ENCODE results near the gene FGGY. TPM values are rescaled to one million over a fixed set of nuclear protein-coding genes. Genes with fewer than 3 reads are reported as not detected.
A peak's percentile ranks its signal among the peaks of the same experiment; 100 is the strongest.

The FGGY gene
- total RNA-seq, 1 experiment from 2014 or later: 14.6 TPM

DNA sequence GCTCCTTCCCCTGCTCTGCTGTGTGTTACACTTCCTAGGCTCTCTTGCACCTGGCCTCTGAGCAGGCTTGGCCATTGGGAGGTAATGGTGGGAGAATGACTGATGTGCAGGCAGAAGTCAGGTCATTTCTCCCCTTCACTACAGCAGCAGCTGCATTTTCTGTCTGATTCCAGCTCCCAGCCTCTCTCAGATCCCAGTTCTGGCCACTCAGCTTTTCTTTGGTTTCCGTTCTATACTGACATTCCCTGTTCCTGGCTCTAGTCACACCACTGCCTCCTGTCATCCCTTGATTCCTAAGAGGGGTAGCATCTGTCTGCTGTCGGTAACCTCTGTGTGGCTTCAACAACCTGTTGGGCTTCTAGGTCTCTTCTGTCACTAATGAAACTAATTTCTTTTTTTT lies 390.2 kb downstream of the FGGY start:
- no peak overlapping the region for H2BK5ac ChIP-seq (ENCODE audit: insufficient read length, low read length)
- H2AK5ac ChIP-seq (ENCODE audit: insufficient read length, low read length): no peak overlapping the region
- no peak overlapping the region for H4K8ac ChIP-seq (replicated peaks; ENCODE audit: insufficient read length, low read depth, low read length)
- H3K9me3 ChIP-seq (ENCODE audit: control insufficient read depth, low read depth, low read length): no peaks in the 10 kb centered on the region
- H3K9me3 Mint-ChIP-seq: no peaks in the 10 kb centered on the region
- no peak overlapping the region for H2BK12ac ChIP-seq (ENCODE audit: insufficient read length, low read depth, low read length)
- no peak overlapping the region for H3K14ac ChIP-seq (ENCODE audit: insufficient read depth, low read length)
- no peaks in the 10 kb centered on the region for H3K27me3 ChIP-seq (ENCODE audit: insufficient read depth, low read length)
- H3K4ac ChIP-seq (ENCODE audit: low read depth, low read length): no peak overlapping the region
- H4K20me1 ChIP-seq (ENCODE audit: control insufficient read depth, insufficient read depth, insufficient read length): no peaks in the 10 kb centered on the region
- H3K27ac Mint-ChIP-seq: no peak overlapping the region; a peak in 1 of 7 replicates
- no peak overlapping the region for H2BK120ac ChIP-seq (ENCODE audit: low read depth, low read length, poor library complexity, severe bottlenecking)
- H3K9ac ChIP-seq (ENCODE audit: extremely low read depth, insufficient read length, low read length): no peak overlapping the region
- no peak overlapping the region for H2AFZ ChIP-seq (ENCODE audit: low read length)
- no peaks in the 10 kb centered on the region for H3K27me3 Mint-ChIP-seq (ENCODE audit: low read depth)
- no peaks in the 10 kb centered on the region for H3K79me1 ChIP-seq (ENCODE audit: insufficient read depth, low read depth, low read length, poor library complexity, severe bottlenecking)
- H3K4me1 Mint-ChIP-seq: peaks cover 16 to 20% of the 10 kb centered on the region in 2 experiments
- no peak overlapping the region for H2BK15ac ChIP-seq (ENCODE audit: low read depth, low read length)
- H3K23me2 ChIP-seq (ENCODE audit: insufficient read length, low read depth, low read length, poor library complexity, severe bottlenecking): no peaks in the 10 kb centered on the region
- TF ChIP-seq, protein P1, sequence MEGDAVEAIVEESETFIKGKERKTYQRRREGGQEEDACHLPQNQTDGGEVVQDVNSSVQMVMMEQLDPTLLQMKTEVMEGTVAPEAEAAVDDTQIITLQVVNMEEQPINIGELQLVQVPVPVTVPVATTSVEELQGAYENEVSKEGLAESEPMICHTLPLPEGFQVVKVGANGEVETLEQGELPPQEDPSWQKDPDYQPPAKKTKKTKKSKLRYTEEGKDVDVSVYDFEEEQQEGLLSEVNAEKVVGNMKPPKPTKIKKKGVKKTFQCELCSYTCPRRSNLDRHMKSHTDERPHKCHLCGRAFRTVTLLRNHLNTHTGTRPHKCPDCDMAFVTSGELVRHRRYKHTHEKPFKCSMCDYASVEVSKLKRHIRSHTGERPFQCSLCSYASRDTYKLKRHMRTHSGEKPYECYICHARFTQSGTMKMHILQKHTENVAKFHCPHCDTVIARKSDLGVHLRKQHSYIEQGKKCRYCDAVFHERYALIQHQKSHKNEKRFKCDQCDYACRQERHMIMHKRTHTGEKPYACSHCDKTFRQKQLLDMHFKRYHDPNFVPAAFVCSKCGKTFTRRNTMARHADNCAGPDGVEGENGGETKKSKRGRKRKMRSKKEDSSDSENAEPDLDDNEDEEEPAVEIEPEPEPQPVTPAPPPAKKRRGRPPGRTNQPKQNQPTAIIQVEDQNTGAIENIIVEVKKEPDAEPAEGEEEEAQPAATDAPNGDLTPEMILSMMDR (conservative IDR thresholded peaks at IDR 0.05): no peak
- H2BK20ac ChIP-seq (ENCODE audit: low read depth, low read length, poor library complexity, severe bottlenecking): no peak overlapping the region
- H3T11ph ChIP-seq (ENCODE audit: low read length): no peak overlapping the region
- H3K79me2 ChIP-seq (ENCODE audit: insufficient read depth, low read length): no peaks in the 10 kb centered on the region
- H4K91ac ChIP-seq (ENCODE audit: insufficient read length, low read depth, low read length): no peak overlapping the region
- H3K36me3 Mint-ChIP-seq (ENCODE audit: insufficient read depth in 1 of 3, low read depth in 3 of 3): no peaks in the 10 kb centered on the region
- WGBS (ENCODE audit: extremely low coverage, insufficient read length, low lambda C conversion rate): no CpG with 5 or more reads among the region's 2 CpGs
- no peak overlapping the region for H3K23ac ChIP-seq (ENCODE audit: insufficient read length, low read depth, low read length)
- no peak overlapping the region for H3K56ac ChIP-seq (ENCODE audit: insufficient read length, low read depth, low read length)
- H3K4me1 ChIP-seq (ENCODE audit: insufficient read depth, low read length): no peaks in the 10 kb centered on the region; the same call in 1 of the 2 replicates
- H3K4me2 ChIP-seq (ENCODE audit: insufficient read depth, insufficient read length, low read length): no peak overlapping the region
- H3K18ac ChIP-seq (ENCODE audit: insufficient read length, low read depth, low read length): no peak overlapping the region
- peak overlapping the region in 1 of 2 experiments; percentile 17; a peak in 1 of 5 replicates for H3K4me3 Mint-ChIP-seq
- no peak overlapping the region for H4K5ac ChIP-seq (ENCODE audit: insufficient read length, low read depth, low read length)
- H3K27ac ChIP-seq (ENCODE audit: insufficient read length, low read depth, low read length): no peak overlapping the region
- DNase-seq: no peak
